Renal cortical epithelial cell (primary cell): ENCODE results near the gene HOXB7. TPM values are rescaled to one million over a fixed set of nuclear protein-coding genes. Genes with fewer than 3 reads are reported as not detected.

Source experiments
- DNase-seq: peaks from one replicate; pipeline ENCODE4 v3.0.0-alpha.2; 2011; ENCODE audit warnings: low read depth
- total RNA-seq: library from RNA; depleted of rRNA; stranded (reverse); fragments of >200 nt; gene quantifications from 2 replicates; pipeline ENCODE4 v1.2.3, GENCODE V29; 2014

Gene HOXB7
- total RNA-seq, 1 donor from 2014 or later: 23.2 TPM

DNA sequence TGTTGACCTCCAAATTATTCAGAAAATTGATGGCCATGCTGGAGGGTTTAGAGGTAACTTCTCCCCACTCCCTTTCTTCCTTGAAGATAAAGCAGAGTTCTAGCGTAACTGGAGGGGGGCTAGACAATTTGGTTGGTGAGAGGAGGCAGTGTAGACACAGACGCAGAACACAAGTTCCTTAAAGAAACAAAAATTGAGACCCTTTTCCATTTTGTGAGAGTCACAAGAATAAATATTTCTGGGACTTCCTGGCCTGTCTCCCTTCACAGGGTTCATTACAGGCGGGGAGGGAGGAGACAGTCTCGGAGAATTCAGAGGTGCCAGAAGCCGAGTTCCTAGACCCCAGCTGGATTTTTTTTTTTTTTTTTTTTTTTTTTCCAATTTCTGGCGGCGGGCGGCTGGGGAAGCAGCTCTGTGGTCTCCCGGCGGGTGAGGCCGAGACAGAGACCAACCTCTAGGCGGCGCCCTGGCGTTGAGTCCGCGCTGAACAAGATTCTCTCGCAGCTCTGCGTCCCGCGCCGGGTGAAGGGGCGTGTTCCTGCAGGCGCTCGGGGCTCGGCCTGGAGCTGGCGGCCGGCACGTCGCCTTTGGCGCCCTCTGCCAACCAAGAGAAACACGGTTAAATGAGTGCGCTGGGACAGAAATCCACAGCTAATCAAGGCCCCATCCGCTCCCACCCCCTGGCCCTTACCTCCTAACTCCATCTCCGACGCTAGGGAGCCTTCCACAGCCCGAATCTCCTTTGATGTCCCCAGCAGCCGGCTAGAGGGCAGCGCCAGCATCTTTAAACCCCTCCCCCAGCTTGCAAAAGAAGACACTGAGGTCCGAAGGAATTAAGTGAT lies 25.6 kb upstream of the HOXB7 start:
- peak; percentile 72 for DNase-seq

DNA sequence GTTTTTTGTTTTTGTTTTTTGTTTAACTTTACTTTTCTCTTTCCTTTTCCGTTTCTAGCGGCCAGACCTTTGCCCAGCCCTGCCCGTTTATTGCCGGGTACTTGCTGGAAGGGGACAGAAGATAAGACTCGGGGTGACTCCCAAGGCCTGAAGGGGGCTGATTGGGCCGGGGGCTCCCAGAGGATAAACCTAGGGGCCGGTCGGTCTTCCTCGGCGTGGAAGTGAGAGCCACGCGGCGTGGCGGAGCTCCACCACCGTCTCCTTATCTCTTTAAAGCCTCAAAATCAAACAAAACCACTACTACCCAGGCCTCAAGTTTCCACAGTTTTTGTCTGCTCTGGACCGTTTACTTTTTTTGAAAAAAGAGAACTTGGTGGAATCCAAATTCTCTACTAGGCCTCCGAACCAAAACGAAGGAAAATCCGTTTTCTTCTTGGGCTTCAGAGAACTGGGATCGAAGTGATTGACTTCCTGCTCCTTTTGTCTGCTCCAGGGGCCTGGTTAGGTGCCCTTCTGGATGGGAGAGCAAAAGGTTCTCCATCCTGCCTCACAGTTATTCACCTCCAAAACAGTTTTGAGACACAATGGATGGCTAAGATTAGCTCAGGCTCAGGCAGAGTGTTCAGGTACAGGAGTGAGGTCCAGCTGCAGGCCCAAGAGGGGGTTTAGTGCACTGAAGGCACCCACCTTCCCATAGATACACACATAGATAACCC lies 23.8 kb upstream of the HOXB7 start:
- DNase-seq: no peak

DNA sequence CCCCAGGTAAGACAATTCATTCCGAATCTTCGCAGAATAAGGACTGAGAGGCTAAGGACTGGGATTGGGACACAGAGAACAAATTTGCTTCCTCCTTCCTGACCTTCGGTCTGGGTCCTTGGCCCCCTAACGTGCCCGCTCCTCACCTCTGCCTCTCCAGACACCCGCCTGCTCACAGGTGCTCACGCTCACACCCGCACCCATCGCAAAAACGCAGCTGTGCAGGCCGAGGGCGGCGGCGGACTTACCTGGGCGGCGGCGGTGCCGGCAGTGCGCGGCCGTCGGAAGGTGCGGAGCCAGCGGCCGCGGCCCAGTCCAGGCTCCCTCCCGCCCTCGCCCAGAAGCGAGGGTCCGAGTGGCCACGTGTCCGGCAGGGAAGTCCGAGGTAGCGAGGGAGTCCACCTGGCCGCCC lies 22.5 kb upstream of the HOXB7 start:
- no peak for DNase-seq

DNA sequence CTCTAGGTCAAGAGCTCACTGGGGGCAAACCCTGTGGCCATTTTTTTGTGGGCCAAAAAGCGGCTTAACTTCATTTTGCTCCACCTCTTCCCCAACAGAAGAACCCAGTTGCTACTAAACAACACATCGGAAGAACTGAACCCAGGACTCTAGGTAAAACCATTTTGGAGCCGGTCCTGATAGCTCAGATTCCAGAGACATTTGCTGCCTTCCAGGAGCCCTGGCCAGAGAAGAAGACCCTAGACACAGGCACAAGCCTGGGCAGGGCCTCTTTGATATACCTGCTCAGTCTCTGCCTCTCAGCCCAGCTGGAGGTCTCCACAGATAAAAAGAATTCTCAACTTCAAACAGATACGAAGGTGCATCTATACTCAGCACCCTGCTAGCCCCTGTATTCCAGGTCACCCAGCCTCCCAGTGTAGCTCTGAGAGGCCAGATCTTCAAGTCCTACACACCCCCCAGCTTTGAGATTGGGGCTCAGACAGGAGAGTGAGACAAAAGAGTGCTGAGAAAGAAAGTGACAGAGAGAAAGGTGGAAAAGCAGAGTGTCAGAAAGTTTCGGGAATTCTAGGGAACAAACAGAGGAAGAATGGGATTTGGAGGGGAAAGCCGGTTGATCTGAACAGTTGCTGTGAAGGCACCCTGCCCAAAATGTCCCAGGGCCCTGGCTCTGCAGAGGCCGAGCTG lies 21.9 kb upstream of the HOXB7 start:
- no peak for DNase-seq

DNA sequence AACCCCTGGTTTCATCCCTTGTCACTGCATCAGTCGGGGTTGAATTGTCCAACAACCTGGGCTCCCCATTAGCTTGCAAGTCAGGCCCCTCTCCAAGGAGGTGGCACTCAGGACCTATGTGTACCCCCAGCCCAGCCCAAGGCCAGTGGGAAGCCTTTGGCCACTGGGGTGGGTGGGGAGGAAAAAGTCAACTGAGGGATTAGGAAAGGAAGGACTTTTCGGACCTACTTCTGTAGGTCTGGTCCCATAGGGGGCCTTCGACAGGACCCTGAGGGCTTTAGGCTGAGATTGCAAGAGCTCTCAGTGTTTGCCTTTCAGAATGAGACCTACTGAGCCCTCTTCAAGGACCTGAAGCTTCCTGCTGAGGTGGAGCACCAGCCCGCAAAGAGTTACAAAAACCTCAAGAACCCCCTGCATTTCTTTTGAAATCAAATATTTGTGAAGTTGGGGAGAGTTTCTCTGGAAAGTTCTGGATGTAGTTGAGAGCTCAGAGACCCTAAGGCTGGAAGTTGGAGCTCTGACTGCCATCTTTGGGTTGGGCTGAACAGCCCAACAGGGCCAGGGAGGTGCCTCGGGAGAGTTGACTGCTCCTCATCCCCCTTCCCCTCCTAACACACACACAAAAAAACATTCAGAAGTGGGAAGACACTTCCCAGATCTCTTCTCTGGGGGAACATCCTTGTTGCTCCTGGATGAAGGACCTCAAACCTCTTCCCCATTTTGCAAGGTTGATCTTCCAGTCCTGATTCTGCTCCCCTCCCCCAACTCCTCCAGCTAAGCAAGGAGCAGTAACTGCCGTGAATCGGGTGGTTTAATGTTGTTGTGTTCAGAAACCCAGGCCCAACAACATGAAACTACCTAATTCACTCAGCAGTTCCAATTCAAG lies 21.1 kb upstream of the HOXB7 start:
- DNase-seq: no peak

DNA sequence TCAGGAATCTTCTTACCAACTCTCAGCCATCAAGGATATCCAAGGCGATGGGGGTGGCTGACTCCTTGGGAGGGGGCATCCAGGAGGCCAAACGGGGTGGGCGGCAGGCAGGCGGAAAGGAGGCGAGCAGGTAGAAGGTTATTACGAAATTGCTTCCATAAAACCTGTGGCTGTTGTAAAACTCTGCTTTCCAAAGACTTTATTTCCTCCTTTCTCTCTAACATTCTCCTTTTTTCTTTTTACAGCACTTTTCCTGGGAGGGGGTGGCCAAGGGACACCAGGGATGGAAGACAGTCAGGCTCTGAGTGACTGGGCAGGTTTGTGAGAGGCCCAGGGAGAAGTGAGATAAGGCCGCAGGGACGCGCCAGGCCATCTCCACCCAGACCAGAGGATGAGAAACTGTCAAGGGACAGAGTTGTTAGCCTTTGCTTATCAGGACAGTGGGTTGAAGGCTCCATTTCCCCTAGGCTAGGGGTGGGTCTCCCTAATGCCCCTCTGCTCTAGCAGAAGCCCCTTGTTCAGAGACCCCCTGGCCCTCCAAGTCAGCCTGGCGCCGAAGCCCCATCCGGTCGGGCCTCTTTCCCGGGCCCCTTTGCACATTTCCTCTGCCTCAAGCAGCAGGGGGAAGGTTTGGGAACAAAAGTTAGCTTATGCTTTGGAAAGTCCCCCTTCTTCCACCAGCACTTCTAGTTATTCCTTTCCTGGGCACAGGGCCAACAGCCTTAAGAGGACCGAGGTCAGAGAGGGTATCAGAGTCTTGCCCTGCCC lies 20.3 kb upstream of the HOXB7 start:
- DNase-seq: no peak

DNA sequence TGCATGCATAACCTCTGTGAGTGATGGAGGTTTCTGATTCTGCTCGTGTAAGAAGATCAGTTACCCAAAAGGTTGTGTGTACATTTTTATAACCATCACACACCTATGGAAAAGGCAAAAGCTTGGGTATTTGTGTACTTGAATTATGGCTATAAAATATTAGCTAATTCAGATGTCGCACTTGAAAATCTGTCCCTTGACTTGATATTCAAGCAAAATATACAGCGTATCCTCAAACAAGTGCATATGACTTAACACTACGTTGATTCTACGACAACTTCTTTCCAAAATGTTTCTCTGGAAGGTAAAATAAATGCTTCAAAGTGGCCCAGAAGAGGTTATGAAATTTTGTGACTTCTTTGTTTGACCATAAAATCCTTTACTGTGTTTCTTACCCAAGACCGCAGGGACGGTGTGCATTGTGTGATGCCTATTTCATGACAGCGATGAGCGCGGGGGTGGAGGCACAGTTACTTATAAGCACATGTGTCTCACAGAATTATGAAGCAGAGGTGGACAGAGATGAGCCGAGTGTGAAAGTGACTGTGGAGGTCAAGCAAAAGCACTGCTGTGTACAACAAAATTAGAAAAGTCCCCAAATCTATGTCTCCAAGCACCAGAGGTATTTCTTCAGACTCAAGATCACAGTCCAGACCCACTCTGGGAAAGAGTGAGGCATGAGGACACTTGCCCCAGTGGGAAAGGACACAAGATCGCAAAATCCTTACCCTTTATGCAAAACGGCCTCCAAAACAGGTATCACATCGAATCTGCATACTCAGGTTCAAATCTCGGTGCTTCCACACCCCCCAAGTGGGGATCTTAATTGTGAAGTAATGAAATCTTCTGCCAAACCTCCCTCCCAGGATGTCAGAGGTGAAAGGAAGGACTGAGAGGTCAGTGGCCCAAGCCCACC lies 19.4 kb upstream of the HOXB7 start:
- no peak for DNase-seq

DNA sequence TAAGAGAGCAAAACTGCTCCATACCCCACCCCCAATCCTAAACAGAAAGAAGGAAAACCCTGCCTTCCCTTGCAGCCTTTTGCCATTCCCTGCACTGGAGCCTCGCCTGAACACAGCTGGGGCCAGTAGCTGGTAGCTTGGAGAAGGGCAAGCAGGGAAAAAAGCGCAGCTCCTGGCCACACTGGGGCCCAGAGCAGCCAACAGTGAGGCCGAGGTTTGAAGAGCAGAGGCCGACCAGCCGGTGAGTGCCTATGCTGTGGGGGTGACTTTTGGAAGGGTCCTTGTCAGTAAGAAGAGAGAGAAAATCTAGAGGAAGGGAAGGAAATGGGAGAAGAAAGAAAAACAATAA lies 18.6 kb upstream of the HOXB7 start:
- DNase-seq: no peak

DNA sequence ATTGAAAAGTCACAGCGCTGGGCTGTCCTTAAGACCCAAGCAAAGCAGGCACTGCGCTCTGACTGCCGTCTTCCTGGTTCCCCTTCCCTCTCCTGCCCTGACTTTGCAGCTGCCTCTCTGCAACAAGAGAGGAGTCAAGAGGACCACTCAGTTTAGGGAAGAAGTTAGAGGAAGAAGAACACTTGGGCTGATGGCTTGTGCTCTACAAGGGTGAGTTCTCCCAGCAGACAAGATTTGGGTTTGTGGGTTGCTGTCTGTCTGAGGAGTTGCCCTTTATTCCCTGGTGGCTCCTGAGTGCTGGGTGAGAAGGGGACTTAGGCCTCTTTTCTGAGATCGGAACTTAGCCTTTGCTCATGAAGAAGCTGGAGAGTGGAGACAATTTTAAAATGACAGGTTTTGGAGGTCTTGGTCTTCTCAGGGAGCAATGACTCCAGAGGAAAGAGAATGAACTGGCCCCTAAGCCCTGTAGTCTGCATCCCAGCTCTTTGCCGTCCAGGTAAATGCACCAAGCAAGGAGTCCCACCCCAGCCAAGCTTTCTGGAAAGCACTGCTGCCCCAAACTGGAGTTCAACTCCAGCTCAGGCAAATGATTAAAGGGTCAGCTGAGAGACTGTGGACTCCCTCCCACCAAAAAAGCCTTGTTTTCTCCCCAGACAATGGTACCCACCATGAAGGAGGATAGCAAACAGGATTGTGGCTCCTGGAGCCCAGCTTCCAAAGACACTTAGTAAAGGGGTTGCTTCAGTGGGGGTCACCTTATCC lies 18.0 kb upstream of the HOXB7 start:
- no peak for DNase-seq

DNA sequence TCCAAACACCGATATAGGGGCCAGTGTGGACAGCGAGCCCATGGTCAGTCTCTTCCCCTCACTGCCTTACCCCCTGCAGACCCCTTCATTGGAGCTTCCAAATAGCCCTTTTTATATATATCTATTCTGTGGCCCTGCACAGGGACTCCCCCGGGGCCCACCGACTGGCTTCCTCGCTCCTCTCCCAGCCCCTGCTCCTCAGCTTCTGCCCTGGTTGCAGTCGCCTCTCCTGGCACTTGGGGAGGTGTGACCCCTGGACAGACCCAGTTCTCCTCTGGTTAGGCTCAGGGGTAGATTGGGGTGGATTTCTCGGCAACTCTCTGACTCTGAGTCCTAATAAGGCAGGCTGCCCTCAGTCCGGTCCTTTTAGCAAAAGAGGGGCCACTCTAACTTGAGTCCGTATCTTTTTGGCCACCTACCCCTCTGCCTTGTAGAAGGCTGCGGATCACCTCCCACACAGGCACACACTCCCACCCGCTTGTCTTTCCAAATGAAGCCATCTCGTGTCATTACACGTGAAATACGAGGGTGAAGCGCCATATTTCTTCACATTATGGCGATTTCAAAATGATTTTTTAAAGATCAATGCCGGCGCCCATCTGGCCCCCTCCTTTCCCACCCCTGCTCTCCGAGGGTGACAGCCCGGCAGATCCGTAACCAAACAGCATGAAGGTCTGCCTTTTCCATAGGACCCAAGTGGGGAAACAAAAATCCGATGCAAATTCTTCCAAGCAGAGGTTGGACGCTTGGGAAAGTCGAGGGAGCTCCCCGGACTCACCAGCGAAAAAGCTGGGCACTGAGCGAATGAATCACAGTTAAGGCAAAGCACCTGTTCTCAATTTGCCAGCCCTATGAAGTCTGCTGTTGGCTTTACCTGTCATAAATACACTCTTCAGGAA lies 17.1 kb upstream of the HOXB7 start:
- DNase-seq: no peak

DNA sequence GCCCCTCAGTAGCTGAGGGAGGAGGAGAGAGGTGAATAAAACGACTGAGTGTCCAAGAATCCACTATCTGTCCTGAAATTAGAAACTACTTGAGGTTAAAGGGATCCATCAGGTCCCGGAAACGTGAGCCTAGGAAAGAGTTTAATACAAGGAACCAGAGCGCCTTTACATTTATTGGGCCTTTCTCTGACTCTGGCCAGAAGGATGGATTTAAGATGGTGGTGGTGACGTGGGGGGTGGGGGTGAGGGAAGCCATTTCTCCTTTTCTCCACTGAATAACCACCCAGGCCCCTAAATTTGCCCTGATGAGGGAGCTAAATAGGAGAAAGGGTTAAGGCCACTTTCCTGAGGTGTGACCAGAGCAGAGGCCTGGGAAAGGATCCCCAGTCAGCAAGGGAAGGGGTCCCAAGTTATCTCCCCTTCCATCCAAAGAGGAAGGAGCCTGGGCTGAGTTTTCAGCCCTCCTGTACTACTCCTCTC lies 16.3 kb upstream of the HOXB7 start:
- no peak for DNase-seq

DNA sequence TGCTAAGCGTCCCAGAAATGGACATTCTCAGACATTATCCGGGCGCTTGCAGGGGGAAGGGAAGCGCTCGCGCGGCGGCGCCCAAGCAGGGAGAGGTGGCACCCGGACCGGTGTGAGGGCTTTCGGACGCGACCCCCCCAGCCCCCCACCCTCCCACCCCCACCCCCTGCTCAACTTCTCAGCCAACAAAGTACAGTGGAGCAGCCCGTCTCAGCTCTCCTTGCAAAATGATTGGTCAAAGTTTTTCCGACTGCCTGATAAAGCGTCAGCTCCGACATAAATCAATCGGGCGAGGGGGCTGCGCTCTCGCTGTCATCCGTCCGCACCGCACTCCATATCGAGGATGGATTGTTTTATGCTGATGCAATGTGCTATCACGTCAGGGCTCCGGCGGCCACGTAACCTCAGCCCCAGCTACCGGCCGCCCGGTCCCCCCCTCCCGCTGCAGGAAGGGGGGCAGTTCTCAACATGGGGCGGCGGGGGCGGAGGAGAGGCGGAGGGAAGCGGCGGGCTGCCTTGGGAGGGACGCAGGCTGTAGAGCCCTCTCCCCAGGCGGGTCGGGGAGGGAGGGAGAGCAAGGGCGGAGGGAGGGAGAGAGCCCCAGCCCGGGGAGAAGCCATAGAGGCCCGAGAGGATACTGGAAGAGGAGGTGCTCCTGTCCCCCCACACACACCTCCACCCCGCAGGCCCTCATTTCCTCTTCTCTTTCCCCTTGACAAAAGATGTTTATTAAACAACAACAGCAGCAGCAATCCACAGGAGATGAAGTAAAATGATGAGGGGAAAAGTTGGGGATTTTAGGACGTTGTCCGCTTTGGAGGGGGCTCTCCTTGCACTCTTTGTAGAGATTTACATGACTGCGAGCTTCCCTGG lies 15.7 kb upstream of the HOXB7 start, which contains the start of gene HOXB9:
Gene HOXB9 (minus strand): TSS at position 114 of the 873 bp plus-strand sequence. CDS start 89 bp downstream, at position 25.
- DNase-seq: peak; percentile 73

DNA sequence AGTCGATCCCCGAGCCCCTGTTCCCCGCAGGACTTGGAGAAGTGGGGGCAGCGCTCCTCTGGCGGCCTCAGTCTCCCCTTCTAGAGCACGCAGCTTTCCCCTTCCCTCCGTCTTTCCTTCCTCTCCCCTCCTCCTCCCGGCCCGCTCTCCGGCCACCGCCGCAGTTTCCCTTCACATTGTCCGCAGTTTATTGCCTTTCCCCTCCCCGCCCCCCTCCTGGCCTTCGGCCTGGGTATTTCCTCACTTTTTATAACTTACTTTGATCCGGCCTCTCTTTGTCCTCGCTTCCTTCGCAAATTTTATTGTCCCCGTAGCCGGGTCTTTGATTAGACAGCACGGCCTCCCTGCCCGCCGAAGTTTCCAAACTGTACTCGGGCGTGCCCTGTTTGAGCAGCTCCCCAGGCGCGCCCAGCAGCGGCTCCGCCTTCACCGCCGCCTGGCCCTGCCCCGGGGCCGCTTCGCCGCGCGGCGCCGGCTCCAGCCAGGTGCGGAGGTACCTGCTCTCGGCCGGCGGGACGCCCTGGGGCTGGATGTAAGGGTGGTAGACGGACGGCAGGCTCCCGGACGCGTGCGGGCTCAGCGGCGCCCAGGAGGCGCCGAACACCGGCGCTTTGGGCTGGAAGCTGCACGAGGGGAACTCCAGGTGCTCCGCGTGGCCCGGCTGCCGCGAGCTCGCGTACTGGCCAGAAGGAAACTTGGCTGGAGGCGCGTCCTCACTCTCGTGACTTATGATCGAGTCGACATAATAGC lies 14.9 kb upstream of the HOXB7 start:
- no peak for DNase-seq

DNA sequence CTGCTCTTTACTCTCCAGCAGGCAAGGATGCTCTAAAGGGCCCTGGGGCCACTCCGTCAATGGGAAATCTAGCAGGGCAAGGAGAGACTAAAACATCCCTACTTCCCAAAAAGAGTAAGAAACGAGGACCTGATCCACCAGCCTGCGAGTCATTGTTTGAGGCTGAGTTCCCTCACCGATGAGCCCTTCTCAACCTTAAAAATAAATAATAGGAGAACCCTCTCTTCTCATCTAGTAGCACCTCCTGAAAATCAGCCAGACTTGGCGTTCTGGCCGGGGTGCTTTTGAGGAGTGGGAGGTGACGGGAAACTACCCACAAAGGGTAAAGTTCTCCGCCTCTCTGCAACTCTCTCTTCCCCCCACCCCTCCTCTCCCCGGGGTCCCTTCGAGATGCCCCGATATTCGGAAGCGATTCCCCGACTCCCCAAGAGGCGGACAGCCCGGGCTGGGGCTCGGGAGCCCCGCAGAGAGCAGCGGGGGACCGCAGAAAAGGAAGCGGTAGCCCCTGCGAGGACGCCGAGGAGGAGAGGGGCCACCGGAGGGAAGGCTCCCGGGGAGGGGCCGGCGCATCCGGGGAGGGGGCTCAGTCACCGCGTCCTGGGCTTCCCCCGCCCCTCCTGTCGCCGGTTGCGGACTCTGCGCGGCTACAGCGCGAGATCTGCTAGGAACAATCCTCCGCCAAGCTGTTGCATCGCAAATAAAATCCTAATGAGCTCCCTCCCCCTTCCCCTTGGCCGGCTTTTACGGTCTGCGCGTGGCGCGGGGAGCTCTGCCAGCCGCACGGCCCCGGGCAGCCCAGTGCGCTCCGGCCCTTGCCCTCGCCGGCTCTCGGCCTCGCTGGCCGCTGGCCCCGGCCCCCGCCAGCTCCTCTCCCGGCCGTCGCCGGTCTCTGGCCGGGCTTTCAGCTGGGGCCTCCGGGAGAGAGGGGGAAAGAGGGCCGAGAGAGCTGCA lies 14.0 kb upstream of the HOXB7 start:
- DNase-seq: no peak

DNA sequence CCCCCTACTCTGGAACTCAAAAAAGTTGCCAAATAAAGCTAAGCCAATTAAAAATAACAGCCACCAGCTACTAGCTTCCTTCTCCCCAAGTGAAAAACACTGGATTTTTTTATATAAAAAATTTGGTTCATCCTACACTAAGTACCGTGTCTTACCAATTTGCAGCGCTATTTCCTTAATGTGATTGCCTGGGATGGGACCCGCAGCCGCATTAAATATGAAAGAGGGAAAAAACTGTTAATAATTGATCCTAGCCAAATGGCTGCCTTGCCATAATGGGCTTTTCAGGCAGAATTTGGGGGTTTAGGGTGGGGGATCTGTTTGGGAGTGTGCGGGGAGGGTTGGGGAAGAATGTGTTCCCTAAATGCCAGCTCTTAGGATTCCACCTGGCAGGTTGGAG lies 13.3 kb upstream of the HOXB7 start:
- DNase-seq: no peak
